ENCODE measurements around the gene ADAMTS12. TPM values are rescaled to one million over a fixed set of nuclear protein-coding genes. Genes with fewer than 3 reads are reported as not detected.

ADAMTS12 gene
- polyA plus RNA-seq, 3 donors, result not detected

- no peaks in the 10 kb centered on the region for H4K20me1 ChIP-seq (ENCODE audit: insufficient read depth, low read length)
- H3K4me3 Mint-ChIP-seq, result no peak overlapping the region
- no peaks in the 10 kb centered on the region for H3K9me3 ChIP-seq (replicated peaks in 1 of 2; ENCODE audit: control insufficient read depth in 1 of 2, insufficient read depth in 1 of 2, low read length in 2 of 2)
- intact Hi-C loops (cut with micrococcal nuclease), result no loop called here
- H3K79me2 ChIP-seq (ENCODE audit: insufficient read depth, low read length), result no peaks in the 10 kb centered on the region
- no peak for DNase-seq
- no peak for TF ChIP-seq CTCF (IDR thresholded peaks at IDR 0.05)
- no CpG with 5 or more reads among the region's 2 CpGs for WGBS (ENCODE audit: insufficient coverage)
- H3K4me1 ChIP-seq (ENCODE audit: control insufficient read depth in 1 of 2, insufficient read depth in 2 of 2, low read length in 2 of 2), result peaks cover 7 to 8% of the 10 kb centered on the region in 2 donors
- no peak overlapping the region for H3K4me2 ChIP-seq (replicated peaks; ENCODE audit: extremely low read depth, low read length, poor library complexity, severe bottlenecking)
- H3K4me1 Mint-ChIP-seq, result no peaks in the 10 kb centered on the region
- H3K9me3 Mint-ChIP-seq, result peaks cover 0 to 6% (median 2%) of the 10 kb centered on the region in 7 donors
- H3K36me3 ChIP-seq (replicated peaks in 1 of 2; ENCODE audit: control insufficient read depth in 1 of 2, insufficient read depth in 2 of 2, low read length in 2 of 2), result no peaks in the 10 kb centered on the region
- H3K27me3 ChIP-seq (ENCODE audit: control insufficient read depth in 2 of 2, insufficient read depth in 2 of 2, low read length in 2 of 2), result no peaks in the 10 kb centered on the region
- H3K27ac ChIP-seq (ENCODE audit: low read depth in 1 of 2, low read length in 2 of 2), result no peak overlapping the region
- H3K27ac Mint-ChIP-seq, result no peak overlapping the region
- no peak overlapping the region for H2AFZ ChIP-seq (ENCODE audit: insufficient read depth, low read depth, low read length, poor library complexity, severe bottlenecking)
- peaks cover 0 to 2% (median 2%) of the 10 kb centered on the region in 3 donors for H3K27me3 Mint-ChIP-seq (ENCODE audit: low read depth in 3 of 3)
- no peaks in the 10 kb centered on the region for H3K36me3 Mint-ChIP-seq
- H3K9ac ChIP-seq (ENCODE audit: insufficient read depth, low read length, poor library complexity, severe bottlenecking), result no peak overlapping the region
- H3K4me3 ChIP-seq (replicated peaks in 1 of 3; ENCODE audit: low read depth in 2 of 3, low read length in 3 of 3), result no peak overlapping the region
Measured at GRCh38 chr5:33742181-33742580, 149.6 kb downstream of the ADAMTS12 start.

DNA sequence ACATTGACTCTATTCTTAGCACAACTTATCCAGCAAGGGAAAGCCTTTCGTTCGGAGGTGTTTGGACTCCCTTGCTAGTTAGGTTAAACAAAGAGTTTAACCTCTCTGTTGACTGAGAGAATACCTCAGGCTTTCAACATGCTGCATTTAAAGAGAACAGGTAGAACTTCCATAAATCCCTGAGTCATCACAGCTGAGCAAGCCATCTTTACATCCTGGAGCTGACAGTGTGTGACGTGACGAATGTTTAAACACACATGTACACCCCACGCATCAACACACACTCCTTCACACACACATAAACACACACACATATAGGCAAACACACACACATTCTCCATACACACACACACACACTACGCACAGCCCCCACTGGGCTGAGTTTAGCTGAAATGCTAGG, 152.8 kb downstream of the ADAMTS12 start:
- intact Hi-C loops (cut with micrococcal nuclease), result no loop called here

More for the DNA sequence above, 152.8 kb downstream of the ADAMTS12 start:
- Histone ChIP-seq H2AFZ (ENCODE audit: insufficient read depth, low read depth, low read length, poor library complexity, severe bottlenecking) (no peak overlapping the region), H3K27ac (ENCODE audit: low read depth in 1 of 2, low read length in 2 of 2) (no peak overlapping the region), H3K79me2 (ENCODE audit: insufficient read depth, low read length) (no peaks in the 10 kb centered on the region), H3K4me1 (ENCODE audit: control insufficient read depth in 1 of 2, insufficient read depth in 2 of 2, low read length in 2 of 2) (peaks cover 7 to 8% of the 10 kb centered on the region in 2 donors), H3K9me3 (replicated peaks in 1 of 2; ENCODE audit: control insufficient read depth in 1 of 2, insufficient read depth in 1 of 2, low read length in 2 of 2) (no peaks in the 10 kb centered on the region), H3K36me3 (replicated peaks in 1 of 2; ENCODE audit: control insufficient read depth in 1 of 2, insufficient read depth in 2 of 2, low read length in 2 of 2) (no peaks in the 10 kb centered on the region), H3K9ac (ENCODE audit: insufficient read depth, low read length, poor library complexity, severe bottlenecking) (no peak overlapping the region), H3K27me3 (ENCODE audit: control insufficient read depth in 2 of 2, insufficient read depth in 2 of 2, low read length in 2 of 2) (no peaks in the 10 kb centered on the region), H3K4me3 (replicated peaks in 1 of 3; ENCODE audit: low read depth in 2 of 3, low read length in 3 of 3) (no peak overlapping the region), H3K4me2 (replicated peaks; ENCODE audit: extremely low read depth, low read length, poor library complexity, severe bottlenecking) (no peak overlapping the region), H4K20me1 (ENCODE audit: insufficient read depth, low read length) (no peaks in the 10 kb centered on the region)
- Mint-ChIP-seq H3K36me3 (no peaks in the 10 kb centered on the region), H3K9me3 (peaks cover 0 to 6% (median 2%) of the 10 kb centered on the region in 7 donors), H3K27ac (no peak overlapping the region), H3K27me3 (ENCODE audit: low read depth in 3 of 3) (peaks cover 0 to 5% (median 2%) of the 10 kb centered on the region in 3 donors), H3K4me3 (no peak overlapping the region), H3K4me1 (no peaks in the 10 kb centered on the region)
- DNase-seq, result no peak
- no peak for TF ChIP-seq CTCF (IDR thresholded peaks at IDR 0.05)
- WGBS (ENCODE audit: insufficient coverage), result 92% methylated on average over 4 of the region's 6 CpGs

Measured in CD14-positive monocyte (primary cell).